Measurements from ENCODE around the gene TTC38.
"Not testable (repeated sequence)": the region's sequence is repeated elsewhere in the genome, so short reads cannot be mapped to it uniquely, and the experiment has no call there.

Gene TTC38

GRCh38 chr22:46297151-46297812 is 29.5 kb downstream of the TTC38 start:
- DNase-seq, result no peak

GRCh38 chr22:46299101-46299500 is 31.3 kb downstream of the TTC38 start:
- no peak for DNase-seq

GRCh38 chr22:46300491-46300890 is 32.7 kb downstream of the TTC38 start:
- DNase-seq, result no peak

GRCh38 chr22:46303347-46303965 is 35.6 kb downstream of the TTC38 start:
- no peak for DNase-seq

GRCh38 chr22:46308283-46308988 is 40.6 kb downstream of the TTC38 start:
- DNase-seq, result no peak

GRCh38 chr22:46309526-46310085 is 41.8 kb downstream of the TTC38 start:
- no peak for DNase-seq

- no peak for DNase-seq
Observed at GRCh38 chr22:46312056-46312455, 44.2 kb downstream of the TTC38 start.

GRCh38 chr22:46312848-46313247 is 45.0 kb downstream of the TTC38 start:
- not testable (repeated sequence) for DNase-seq

- no peak for DNase-seq
Observed at GRCh38 chr22:46315976-46316375, 48.2 kb downstream of the TTC38 start.

- no peak for DNase-seq
Observed at GRCh38 chr22:46317646-46318045, 49.8 kb downstream of the TTC38 start.

GRCh38 chr22:46318576-46318975 is 50.8 kb downstream of the TTC38 start:
- DNase-seq, result no peak

GRCh38 chr22:46319319-46319718 is 51.5 kb downstream of the TTC38 start:
- DNase-seq, result no peak

GRCh38 chr22:46320166-46320710 is 52.4 kb downstream of the TTC38 start:
- DNase-seq, result no peak

GRCh38 chr22:46320716-46321386 is 53.0 kb downstream of the TTC38 start:
- no peak for DNase-seq

- no peak for DNase-seq
Observed at GRCh38 chr22:46322711-46323110, 54.9 kb downstream of the TTC38 start.

GRCh38 chr22:46323162-46323561 is 55.4 kb downstream of the TTC38 start:
- DNase-seq, result no peak

- DNase-seq, result no peak
Observed at GRCh38 chr22:46326066-46326680, 58.4 kb downstream of the TTC38 start.

GRCh38 chr22:46327691-46328465 is 60.1 kb downstream of the TTC38 start:
- DNase-seq, result no peak

GRCh38 chr22:46328797-46329196 is 61.0 kb downstream of the TTC38 start:
- DNase-seq, result no peak

- DNase-seq, result no peak
Observed at GRCh38 chr22:46329616-46330015, 61.8 kb downstream of the TTC38 start.

GRCh38 chr22:46330426-46330825 is 62.6 kb downstream of the TTC38 start:
- no peak for DNase-seq

GRCh38 chr22:46331496-46331895 is 63.7 kb downstream of the TTC38 start:
- no peak for DNase-seq
